OCI-LY1 (cell line): ENCODE measurements around the gene HINT1.

Experiments used
- CTCF ChIP-seq: fragments of 200-600 bp; sonication (generic), shearing (Covaris generic); IDR thresholded peaks from 2 replicates; pipeline ENCODE4 v1.5.1; 2017; ENCODE audit warnings: mild to moderate bottlenecking, antibody characterized with exemption, low read length, moderate library complexity, mixed read lengths
- EZH2 ChIP-seq: fragments of 200-600 bp; sonication (generic), shearing (Covaris generic); IDR thresholded peaks from 2 replicates; pipeline ENCODE4 v1.8.0; 2017; ENCODE audit warnings: borderline replicate concordance, mixed run types, mild to moderate bottlenecking, antibody characterized with exemption, low read length, moderate library complexity, mixed read lengths

- TF ChIP-seq CTCF (no peak), EZH2 (no peak)
Observed at GRCh38 chr5:131211669-131212068, 46.6 kb upstream of the HINT1 start.
